ENCODE measurements around the gene OR7G3. TPM values are rescaled to one million over a fixed set of nuclear protein-coding genes. Genes with fewer than 3 reads are reported as not detected.

OR7G3 gene
- total and polyA plus RNA-seq, 2 donors: not detected

Other genes with a start within 250 kb of the OR7G3 start
- gene MUC16, start 116.5 kb downstream of the OR7G3 start, total RNA-seq: 0.61 TPM
- 7.2 TPM for gene MUC16, start 116.5 kb downstream of the OR7G3 start, polyA plus RNA-seq
- not detected for gene OR1M1, start 39.9 kb downstream of the OR7G3 start, total RNA-seq
- under 0.01 TPM for gene OR1M1, start 39.9 kb downstream of the OR7G3 start, polyA plus RNA-seq
- not detected for gene OR7G2, start 19.5 kb downstream of the OR7G3 start, total RNA-seq
- gene OR7G2, start 19.5 kb downstream of the OR7G3 start, polyA plus RNA-seq: 0.02 TPM
- gene OR7G1, start 11.2 kb downstream of the OR7G3 start, total RNA-seq: not detected
- not detected for gene OR7G1, start 11.2 kb downstream of the OR7G3 start, polyA plus RNA-seq
- gene ZNF317, start 13.4 kb upstream of the OR7G3 start, total RNA-seq: 24.8 TPM
- gene ZNF317, start 13.4 kb upstream of the OR7G3 start, polyA plus RNA-seq: 44.2 TPM
- under 0.01 TPM for gene OR7D2, start 52.0 kb upstream of the OR7G3 start, total RNA-seq
- 0.07 TPM for gene OR7D2, start 52.0 kb upstream of the OR7G3 start, polyA plus RNA-seq
- gene OR7D4, start 92.6 kb upstream of the OR7G3 start, total RNA-seq: not detected
- 0.02 TPM for gene OR7D4, start 92.6 kb upstream of the OR7G3 start, polyA plus RNA-seq
- gene OR7E24, start 124.0 kb upstream of the OR7G3 start, total RNA-seq: not detected
- gene OR7E24, start 124.0 kb upstream of the OR7G3 start, polyA plus RNA-seq: not detected
- gene ZNF699, start 182.9 kb upstream of the OR7G3 start, total RNA-seq: 4.5 TPM
- gene ZNF699, start 182.9 kb upstream of the OR7G3 start, polyA plus RNA-seq: 1.8 TPM
- 27.7 TPM for gene ZNF559, start 197.2 kb upstream of the OR7G3 start, total RNA-seq
- 72.1 TPM for gene ZNF559, start 197.2 kb upstream of the OR7G3 start, polyA plus RNA-seq
- 2.9 TPM for gene ZNF177, start 236.1 kb upstream of the OR7G3 start, total RNA-seq
- gene ZNF177, start 236.1 kb upstream of the OR7G3 start, polyA plus RNA-seq: 13.8 TPM